KBM-7 (cell line): ENCODE measurements around the gene BEX1.
"Not testable (repeated sequence)": the region's sequence is repeated elsewhere in the genome, so short reads cannot be mapped to it uniquely, and the experiment has no call there.

Experiments used
- DNase-seq: peaks from one replicate; pipeline ENCODE4 v3.0.0-alpha.2; 2015
- in situ Hi-C: fragments of 300-500 bp; cut with MboI; formaldehyde crosslinking; loops from 2 replicates; pipeline ENCODE4 v1.14.3; 2020; ENCODE audit warnings: low sequenced_read_pairs, low pct_unique_long_range_greater_than_20kb, mixed read lengths

The BEX1 gene

DNA sequence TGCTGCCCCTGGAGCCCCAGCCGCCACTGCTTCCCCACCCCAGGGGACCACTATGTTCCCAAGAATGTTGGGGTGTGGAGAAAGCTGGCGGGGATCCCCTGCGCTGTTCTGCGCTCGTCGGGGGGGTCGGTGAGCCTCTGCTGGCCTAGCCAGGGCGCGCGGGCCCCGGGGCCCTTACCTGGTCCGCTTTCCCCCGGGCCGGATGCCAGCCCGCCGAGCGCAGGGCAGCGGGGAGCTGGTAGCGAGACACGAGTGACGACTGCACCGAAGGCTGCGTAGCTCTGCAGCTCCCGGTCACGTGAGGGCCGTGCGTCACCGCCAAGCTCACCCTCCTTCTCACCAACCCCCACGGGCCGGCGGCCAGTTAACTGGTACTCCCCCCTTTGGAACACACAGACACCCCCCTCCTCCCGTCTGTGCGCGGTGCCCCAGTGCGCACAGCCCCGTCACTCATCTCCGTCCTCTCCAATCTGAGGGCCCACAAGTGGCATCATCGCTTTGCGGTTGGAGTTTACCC, at the start of gene BEX1:
Gene BEX1, minus strand, starts transcription at position 254 of the 517 bp plus-strand sequence. CDS start 897 bp downstream, outside the sequence.
- in situ Hi-C loops, result no loop called here
- DNase-seq, result no peak

DNA sequence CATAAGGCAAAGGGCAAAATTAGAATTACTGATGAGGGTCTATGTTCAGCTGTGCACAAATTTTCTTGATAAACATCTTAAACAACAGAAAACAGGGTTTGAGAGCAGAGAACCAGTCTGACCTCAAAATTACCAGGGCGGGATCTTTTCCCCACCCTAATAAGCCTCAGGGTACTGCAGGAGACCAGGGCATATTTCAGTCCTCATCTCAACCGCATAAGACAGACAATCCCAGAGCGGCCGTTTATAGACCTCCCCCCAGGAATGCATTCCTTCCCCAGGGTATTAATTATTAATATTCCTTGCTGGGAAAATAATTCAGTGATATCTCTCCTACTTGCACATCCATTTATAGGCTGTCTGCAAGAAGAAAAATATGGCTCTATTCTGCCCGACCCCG, 45.5 kb upstream of the BEX1 start:
- in situ Hi-C loops, DNase-seq: not testable (repeated sequence)

DNA sequence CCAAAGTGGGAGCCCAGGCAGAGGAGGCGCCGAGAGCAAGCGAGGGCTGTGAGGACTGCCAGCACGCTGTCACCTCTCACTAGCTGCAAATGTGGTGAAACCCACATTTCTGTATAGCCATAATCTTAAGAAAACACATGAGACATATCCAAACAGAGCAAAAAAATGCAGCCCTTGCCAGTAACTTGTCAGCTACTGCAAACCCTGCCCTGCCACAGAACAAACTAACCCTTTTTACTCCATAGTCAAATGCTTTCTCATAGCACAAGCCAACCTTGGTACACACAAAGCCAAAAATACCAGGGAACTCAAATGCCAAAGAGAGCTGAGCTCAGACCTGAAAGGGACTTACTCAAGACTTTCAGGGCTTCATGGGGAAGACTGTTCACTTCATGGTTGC, 43.9 kb upstream of the BEX1 start:
- DNase-seq, result no peak
- in situ Hi-C loops, result no loop called here

DNA sequence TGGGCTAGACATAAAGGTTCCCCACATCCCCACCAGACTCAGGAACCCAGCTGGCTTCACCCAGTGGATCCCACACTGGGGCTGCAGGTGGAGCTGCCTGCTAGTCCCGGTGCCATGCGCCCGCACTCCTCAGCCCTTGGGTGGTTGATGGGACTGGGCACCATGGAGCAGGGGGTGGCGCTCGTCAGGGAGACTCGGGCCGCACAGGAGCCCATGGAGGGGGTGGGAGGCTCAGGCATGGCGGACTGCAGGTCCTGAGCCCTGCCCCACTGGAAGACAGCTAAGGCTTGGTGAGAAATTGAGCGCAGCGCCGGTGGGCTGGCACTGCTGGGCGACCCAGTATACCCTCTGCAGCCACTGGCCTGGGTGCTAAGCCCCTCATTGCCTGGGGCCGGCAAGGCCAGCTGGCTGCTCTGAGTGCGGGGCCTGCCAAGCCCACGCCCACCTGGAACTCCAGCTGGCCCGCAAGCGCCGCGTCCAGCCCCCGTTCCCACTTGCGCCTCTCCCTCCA, 43.3 kb upstream of the BEX1 start:
- DNase-seq, in situ Hi-C loops: not testable (repeated sequence)

DNA sequence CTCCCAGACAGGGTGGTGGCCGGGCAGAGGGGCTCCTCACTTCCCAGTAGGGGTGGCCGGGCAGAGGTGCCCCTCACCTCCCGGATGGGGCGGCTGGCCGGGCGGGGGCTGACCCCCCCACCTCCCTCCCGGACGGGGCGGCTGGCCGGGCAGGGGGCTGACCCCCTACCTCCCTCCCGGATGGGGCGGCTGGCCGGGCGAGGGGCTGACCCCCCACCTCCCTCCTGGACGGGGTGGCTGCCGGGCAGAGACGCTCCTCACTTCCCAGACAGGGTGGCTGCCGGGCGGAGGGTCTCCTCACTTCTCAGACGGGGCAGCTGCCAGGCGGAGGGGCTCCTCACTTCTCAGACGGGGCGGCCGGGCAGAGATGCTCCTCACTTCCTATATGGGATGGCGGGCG, 40.4 kb upstream of the BEX1 start:
- in situ Hi-C loops, DNase-seq: not testable (repeated sequence)

DNA sequence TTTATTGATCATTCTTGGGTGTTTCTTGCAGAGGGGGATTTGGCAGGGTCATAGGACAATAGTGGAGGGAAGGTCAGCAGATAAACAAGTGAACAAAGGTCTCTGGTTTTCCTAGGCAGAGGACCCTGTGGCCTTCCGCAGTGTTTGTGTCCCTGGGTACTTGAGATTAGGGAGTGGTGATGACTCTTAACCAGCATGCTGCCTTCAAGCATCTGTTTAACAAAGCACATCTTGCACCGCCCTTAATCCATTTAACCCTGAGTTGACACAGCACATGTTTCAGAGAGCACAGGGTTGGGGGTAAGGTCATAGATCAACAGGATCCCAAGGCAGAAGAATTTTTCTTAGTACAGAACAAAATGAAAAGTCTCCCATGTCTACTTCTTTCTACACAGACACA, 39.9 kb upstream of the BEX1 start:
- DNase-seq, in situ Hi-C loops: not testable (repeated sequence)

DNA sequence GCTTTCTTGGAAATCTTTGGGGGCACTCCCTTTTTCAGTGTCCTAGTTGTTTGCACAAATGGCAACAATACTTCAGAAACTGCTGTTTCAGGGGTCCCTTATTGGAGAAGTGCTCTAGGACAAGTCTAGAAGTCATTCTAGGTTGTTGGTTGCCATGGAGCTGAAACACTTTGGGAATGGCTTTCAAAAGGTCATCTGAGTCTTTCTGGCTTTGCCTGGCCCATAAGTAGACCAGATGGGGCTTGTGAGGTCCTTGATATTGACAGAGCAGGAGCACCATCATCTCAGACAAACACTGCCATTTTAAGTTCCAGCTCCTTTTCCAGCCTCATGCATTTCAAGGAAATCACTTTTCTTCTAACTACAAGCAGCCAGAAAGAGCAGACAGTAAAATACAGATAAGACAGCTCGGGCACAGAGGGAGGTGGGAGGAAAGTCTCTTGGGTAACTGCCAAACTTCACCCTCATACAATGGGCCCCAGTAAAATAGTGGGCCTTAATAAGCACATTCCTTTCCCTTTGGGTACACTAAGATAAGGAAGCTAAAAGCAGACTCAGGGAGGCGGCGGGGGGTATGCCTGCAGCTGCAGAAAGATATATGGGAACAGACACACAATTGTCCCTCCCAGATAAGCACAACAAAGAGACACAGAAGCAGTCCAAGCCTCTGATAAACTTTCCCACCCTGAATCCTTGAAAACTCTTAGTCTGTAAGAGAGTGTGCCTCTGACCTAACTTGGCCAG, 37.5 kb upstream of the BEX1 start:
- peak; percentile 22 for DNase-seq
- in situ Hi-C loops, result no loop called here

DNA sequence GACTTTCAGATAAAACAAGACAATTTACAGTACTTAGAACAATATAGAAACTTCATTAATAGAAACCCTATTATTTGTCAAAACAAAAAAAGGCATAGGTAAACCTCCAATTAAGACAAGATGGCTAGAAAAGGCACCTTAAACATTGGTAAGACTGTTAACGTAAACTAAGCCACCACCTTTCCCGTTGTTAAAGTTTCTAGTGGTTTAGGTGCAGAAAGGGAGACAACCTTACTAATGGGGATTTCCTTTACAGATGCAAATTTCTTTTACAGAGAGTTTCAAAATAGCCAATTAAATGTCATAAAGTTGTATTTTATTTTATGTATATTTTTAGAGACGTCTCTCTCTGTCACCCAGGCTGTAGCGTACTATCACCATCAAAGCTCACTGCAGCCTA, 36.5 kb upstream of the BEX1 start:
- in situ Hi-C loops, result no loop called here
- DNase-seq, result no peak

DNA sequence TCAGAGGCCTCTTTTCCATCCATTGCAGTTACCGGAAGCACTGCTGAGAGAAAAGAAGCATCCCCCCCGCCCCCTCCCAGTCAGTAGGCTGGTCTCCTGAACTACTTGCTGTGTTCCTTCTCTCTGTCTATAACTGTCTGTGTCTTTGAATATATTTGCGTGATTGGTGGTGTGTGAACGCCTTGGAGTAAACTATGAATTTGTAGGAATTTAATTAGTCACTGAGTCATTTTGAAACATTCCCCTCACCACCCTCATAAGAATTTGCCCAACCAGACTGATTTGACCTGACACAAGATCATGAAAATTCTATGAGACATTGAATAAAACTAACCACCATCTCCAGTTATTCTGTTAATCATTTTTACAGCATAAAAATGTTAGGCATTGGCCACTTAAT, 35.7 kb upstream of the BEX1 start:
- in situ Hi-C loops, result no loop called here
- no peak for DNase-seq

DNA sequence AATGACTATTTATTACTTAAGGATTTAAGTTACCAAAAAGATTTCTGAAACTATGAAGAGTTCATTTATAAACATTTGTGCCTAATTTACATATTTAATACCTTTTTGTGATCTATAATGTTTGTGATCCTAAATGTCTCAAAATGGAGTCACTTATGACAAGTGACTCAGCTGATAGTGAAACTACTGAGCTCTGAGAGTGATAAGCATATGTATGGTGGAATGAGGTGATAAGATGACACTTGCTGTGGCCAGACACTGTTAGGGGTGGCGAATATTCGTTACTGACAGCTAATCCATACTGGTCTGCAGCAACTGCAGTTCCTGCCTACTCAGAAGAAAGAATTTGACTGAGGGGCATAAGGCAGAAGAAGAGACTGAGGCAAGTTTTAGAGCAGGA, 34.5 kb upstream of the BEX1 start:
- no peak for DNase-seq

DNA sequence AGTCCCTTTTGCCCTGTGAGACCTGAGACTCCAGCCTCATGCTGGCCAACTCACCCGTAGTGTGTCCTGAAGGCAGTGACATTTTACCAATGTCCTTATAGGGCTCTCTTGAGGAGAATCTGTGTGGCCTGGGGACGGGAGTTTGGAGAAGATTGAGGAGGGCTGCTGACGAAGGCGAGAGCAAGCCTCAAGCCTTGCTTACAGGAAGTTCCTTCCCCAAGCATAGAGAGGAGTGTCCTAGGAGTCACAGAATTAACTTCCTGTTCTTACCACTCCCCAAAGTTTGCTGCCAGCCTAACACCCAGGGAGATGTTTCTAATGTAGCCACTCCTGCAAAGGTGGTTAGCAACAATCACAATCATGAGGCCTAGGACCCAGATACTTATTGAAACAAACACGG, 29.0 kb upstream of the BEX1 start, which contains the start of gene NXF3:
Gene NXF3, minus strand, starts transcription at position 202 of the 400 bp plus-strand sequence. Its CDS starts 120 bp downstream, at position 82.
- peak; percentile 82 for DNase-seq
- in situ Hi-C loops, result no loop called here

More for the DNA sequence above, 34.5 kb upstream of the BEX1 start:
- in situ Hi-C loops, result no loop called here

DNA sequence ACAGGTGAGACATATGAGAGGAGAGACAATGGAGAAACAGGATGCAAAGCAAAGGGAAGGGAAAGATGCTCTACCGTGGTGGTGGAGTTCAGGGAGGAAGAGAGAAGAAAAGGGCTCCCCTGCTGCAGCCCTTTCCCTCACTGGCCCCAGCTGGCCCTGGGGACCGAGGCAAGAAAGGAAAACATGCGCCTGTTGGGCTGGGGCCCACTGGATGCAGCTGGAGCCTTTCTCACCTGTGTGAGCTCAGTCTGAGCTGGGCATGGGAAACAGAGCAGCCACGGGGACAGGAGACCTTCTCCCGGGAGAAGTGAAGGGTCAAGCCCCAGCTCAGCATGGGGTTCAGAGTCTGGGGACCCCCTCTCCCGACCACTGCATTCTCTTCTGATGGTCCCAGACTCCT, 17.1 kb upstream of the BEX1 start:
- in situ Hi-C loops, result no loop called here
- DNase-seq, result no peak

DNA sequence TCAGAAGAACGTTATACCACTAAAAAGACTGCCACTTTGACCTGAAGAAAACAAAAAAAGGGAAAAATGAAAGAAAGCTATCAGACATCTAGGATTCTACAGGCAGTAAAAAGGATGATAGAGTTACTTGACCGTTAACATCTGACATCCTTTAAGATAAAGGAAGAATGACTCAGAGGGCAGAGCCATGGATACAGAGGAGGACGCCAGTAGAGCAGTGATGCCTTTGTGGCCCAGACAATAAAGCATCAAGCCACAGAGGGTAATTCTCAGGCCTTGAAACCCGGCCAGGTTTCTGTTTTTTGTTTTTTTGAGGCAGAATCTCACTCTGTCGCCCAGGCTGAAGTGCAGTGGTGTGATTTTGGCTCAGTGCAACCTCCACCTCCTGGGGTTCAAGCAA, 9.5 kb upstream of the BEX1 start:
- DNase-seq, result no peak
- in situ Hi-C loops, result no loop called here

DNA sequence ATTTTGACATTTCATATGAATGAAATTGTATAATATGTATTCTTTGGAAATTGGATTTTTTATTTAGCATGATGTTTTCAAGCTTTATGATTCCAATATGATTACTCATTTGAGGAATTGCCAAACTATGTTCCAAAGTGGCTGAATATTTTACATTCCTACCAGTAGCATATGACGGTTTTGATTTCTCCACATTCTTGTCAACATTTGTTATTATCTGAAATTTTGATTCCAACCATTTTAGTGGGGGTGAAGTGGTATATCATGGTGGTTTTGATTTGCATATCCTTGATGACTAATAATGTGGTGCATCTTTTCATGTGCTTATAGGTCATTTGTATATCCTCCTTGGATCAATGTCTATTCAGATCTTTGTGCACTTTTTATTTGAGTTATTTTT, 2.6 kb upstream of the BEX1 start:
- in situ Hi-C loops, result no loop called here
- DNase-seq, result no peak

DNA sequence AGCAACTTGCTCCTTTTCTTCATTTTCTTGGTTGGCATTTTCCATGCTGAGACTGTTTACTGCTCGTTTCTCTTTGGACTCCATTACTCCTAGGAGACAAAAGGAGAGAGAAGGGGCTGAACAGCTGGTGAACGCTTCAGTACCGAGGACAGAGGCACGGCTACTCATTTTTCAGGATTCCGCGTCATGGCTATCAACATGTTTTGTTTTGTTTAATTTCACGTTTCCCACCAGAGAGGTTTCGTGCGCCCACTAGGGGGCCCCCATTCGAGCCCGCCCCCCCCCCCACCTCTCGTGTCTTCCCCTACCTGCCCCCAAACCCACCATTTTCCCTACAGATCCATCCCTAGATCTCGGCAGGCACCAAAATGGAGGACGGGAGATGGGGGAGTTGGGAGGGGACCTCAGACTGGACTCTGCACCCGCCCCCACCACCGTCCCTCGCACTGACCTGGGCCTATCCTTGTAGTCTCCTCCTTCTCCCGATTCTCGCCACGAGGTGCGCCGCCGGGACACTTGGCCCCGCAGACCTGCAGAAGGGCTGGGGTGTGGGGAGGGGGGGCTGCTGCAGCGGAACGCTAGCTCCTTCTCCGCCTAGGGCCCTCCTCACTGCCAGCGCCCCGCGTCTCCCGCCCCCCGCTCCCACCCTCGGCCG, 653 bp downstream of the BEX1 start:
- no peak for DNase-seq
- in situ Hi-C loops, result no loop called here

DNA sequence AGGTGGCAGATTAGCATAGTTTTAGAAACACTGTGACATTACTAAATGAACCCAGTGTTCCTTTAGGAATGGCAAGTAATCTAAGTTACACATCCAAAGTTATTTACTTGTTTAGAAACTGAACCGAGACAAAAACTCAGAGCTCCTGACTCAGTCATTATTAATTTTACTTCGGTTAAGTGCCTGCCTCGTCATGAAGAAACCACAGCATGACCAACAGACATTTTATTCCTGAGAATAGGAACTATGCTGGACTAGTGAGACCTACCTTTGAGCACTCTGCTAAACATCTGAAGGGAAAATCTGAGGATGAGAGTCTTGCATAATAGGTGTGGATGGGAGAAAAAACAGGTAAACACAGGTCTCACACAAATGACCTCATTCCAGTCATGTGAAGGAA, 2.5 kb downstream of the BEX1 start:
- in situ Hi-C loops, result no loop called here
- no peak for DNase-seq

DNA sequence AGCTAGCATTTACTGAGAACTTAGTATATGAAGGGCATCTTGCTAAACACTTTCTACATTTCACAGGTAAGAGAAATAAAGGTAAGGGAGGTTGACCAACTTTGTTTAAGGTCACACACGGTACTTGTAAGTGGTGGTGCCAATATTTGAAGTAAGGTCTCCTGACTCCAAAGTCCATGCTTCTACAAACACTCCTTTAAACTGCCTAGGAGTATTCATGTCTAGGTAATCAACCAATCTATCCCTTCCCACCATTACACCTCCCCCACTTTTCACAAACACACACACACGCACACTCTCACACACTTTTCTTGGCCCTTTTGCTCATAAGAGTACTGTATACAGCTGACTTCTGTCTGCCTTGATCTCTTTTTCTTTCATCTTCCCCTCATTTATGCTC, 7.1 kb downstream of the BEX1 start:
- DNase-seq, result no peak
- in situ Hi-C loops, result no loop called here

DNA sequence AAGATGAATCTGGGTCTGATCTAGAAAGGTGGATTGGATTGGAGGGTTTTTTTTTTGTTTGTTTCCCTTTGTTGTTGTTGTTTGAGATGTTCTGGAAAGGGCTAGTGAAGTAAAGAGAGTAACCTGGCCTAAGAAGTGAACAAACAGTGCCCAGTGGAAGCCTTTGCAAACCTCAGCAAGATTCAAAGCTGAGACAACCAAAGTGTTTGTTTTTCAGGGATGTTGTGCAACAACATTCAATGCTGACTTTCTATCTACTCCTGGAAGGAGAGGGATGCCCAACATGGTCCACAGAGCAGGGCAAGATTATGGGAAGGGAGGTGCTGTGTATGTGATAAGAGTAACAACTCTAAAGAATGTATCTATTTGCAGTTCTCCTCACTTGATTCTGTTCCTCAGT, 11.3 kb downstream of the BEX1 start:
- no peak for DNase-seq
- in situ Hi-C loops, result no loop called here

DNA sequence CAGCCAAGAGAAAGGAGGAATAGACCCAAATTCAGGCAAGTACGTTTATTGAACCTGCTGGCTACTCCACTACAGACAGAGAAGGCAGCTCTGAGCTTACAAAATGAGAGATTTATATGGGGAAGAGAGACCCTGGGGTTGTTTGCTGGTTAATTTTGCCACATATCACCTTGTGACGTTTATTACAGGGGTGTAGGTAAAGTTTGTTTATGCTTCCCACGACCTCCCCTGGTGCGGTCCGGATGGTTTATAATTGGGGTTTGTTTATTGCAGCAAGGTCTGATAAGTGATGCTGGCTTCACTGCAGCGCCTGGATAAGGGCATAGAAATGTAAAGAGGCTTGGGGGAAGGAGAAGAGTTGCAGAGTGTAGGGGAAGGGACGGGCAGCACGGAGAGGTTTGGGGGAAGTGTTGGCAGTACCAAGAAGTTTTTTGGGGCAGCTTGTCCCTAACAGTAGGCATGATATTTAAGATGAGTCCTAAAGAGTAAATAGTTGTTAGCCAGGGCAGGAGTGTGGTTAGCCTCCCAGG, 12.6 kb downstream of the BEX1 start:
- in situ Hi-C loops, result no loop called here
- no peak for DNase-seq

DNA sequence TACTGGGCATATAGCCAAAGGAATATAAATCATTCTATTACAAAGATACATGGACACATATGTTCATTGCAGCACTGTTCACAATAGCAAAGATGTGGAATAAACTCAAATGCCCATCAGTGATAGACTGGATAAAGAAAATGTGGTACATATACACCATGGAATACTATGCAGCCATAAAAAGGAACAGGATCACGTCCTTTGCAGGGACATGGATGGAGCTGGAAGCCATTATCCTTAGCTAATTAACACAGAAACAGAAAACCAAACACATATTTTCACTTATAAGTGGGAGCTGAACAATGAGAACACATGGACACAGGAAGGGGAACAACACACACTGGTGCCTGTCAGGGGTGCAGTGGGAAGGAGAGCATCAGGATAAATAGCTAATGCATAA, 30.6 kb downstream of the BEX1 start:
- DNase-seq, in situ Hi-C loops: not testable (repeated sequence)
